Peyer's patch (tissue), 4 donors: ENCODE measurements around the gene TDRD7. TPM values are rescaled to one million over a fixed set of nuclear protein-coding genes. Genes with fewer than 3 reads are reported as not detected.

Experiments
- DNase-seq, 3 donors: peaks; one replicate each; pipeline ENCODE4 v3.0.0-alpha.2; 2017 to 2019
- H3K27ac ChIP-seq, 4 donors: fragments of 200-600 bp; sonication (generic); one replicate each; pipeline ENCODE4 v1.5.1; 2016 to 2019
- H3K27me3 ChIP-seq, 2 donors: fragments of 200-600 bp; sonication (generic); one replicate each; pipeline ENCODE4 v1.5.1; 2019
- H3K36me3 ChIP-seq, 3 donors: fragments of 200-600 bp; sonication (generic); one replicate each; pipeline ENCODE4 v1.5.1; 2016 to 2019
- H3K4me1 ChIP-seq, 4 donors: fragments of 200-600 bp; sonication (generic); one replicate each; pipeline ENCODE4 v1.5.1; 2016 to 2019
- H3K4me3 ChIP-seq, 4 donors: fragments of 200-600 bp; sonication (generic); 1 replicate in 3 of 4; 2 replicates in 1 of 4; pipeline ENCODE4 v1.5.1; 2016 to 2019; ENCODE audit warnings: mild to moderate bottlenecking in 1 of 4
- H3K9me3 ChIP-seq, 4 donors: fragments of 200-600 bp; sonication (generic); one replicate each; pipeline ENCODE4 v1.5.1; 2016 to 2019; ENCODE audit warnings: mild to moderate bottlenecking in 1 of 4
- POLR2A ChIP-seq, 2 donors: fragments of 450-650 bp; IDR thresholded peaks; one replicate each; pipeline ENCODE4 v1.5.1; 2017; ENCODE audit warnings: antibody characterized with exemption in 2 of 2, mild to moderate bottlenecking in 2 of 2, moderate library complexity in 2 of 2
- total RNA-seq, 4 donors: library from RNA; depleted of rRNA; stranded (reverse); fragments of >200 nt; gene quantifications; one replicate each; pipeline ENCODE4 v1.1.0, GENCODE V29; 2016
- TF ChIP-seq, protein P1 (sequence below), 6 experiments: fragments of 450-650 bp in 4 of 6; fragments of 200-600 bp in 2 of 6; sonication (generic) in 1 of 6; IDR thresholded peaks; one replicate each; pipeline ENCODE4 v1.5.1; 2017 to 2019; ENCODE audit warnings: antibody characterized with exemption in 6 of 6, mild to moderate bottlenecking in 3 of 6, moderate library complexity in 1 of 6

The TDRD7 gene
- total RNA-seq, 4 donors from 2014 or later, result 11.6 to 28.5 (median 22.5) TPM

DNA sequence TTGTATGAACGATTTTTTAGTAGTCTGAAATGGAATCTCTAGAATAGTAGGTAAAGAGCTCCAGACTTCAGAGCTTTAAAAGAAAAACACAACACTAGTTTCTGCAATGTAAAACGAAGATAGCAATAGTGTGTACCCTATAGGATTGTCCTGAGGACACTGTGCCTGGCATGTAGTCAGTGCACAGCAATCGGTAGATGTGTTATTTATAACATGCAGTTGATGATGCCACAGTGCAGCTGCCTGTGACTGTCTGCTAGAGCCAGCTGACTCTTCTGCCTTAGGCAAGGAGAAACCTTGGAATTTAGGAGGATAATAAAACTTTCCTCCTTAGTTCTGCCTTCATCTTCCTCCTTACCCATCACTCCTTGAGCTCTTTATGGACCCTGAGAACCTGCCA is 61.8 kb downstream of the TDRD7 start:
- H3K4me3 ChIP-seq, result no peak overlapping the region
- TF ChIP-seq, protein P1, sequence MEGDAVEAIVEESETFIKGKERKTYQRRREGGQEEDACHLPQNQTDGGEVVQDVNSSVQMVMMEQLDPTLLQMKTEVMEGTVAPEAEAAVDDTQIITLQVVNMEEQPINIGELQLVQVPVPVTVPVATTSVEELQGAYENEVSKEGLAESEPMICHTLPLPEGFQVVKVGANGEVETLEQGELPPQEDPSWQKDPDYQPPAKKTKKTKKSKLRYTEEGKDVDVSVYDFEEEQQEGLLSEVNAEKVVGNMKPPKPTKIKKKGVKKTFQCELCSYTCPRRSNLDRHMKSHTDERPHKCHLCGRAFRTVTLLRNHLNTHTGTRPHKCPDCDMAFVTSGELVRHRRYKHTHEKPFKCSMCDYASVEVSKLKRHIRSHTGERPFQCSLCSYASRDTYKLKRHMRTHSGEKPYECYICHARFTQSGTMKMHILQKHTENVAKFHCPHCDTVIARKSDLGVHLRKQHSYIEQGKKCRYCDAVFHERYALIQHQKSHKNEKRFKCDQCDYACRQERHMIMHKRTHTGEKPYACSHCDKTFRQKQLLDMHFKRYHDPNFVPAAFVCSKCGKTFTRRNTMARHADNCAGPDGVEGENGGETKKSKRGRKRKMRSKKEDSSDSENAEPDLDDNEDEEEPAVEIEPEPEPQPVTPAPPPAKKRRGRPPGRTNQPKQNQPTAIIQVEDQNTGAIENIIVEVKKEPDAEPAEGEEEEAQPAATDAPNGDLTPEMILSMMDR (IDR thresholded peaks at IDR 0.05), result no peak
- TF ChIP-seq POLR2A (IDR thresholded peaks at IDR 0.05), result no peak
- no peaks in the 10 kb centered on the region for H3K27me3 ChIP-seq
- H3K9me3 ChIP-seq, result no peaks in the 10 kb centered on the region
- no peak for DNase-seq
- no peak overlapping the region for H3K27ac ChIP-seq
- H3K4me1 ChIP-seq, result peaks cover 0 to 5% (median 0%) of the 10 kb centered on the region in 4 donors
- peaks cover 0 to 33% (median 0%) of the 10 kb centered on the region in 3 donors for H3K36me3 ChIP-seq

- no peak overlapping the region for H3K27ac ChIP-seq
- H3K27me3 ChIP-seq, result no peaks in the 10 kb centered on the region
- no peaks in the 10 kb centered on the region for H3K9me3 ChIP-seq
- DNase-seq, result no peak
- no peak overlapping the region for H3K4me3 ChIP-seq
- peaks cover 0 to 35% (median 0%) of the 10 kb centered on the region in 3 donors for H3K36me3 ChIP-seq
- TF ChIP-seq, protein P1 (IDR thresholded peaks at IDR 0.05), result no peak
- no peak for TF ChIP-seq POLR2A (IDR thresholded peaks at IDR 0.05)
- no peaks in the 10 kb centered on the region for H3K4me1 ChIP-seq
Observed at GRCh38 chr9:97474372-97474925, 62.6 kb downstream of the TDRD7 start.

DNA sequence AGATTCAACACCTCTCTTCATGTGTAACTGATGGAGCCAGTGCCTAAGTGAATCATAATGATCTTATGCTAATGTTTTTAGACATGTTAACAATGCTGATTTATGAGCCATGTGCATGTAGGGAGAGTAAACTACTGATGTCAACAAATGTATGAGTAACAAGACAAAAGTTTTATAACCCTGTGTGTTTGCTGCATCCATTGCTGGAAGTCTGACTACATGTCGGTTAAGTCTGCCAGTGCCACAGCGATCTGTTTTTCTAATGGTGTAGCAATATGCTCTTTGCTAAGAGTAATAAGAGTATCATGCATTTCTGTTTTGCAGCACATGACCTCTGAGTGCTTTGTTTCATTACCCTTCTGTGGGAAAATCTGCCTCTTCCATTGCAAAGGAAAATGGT is 63.2 kb downstream of the TDRD7 start:
- DNase-seq, result no peak
- H3K4me1 ChIP-seq, result no peaks in the 10 kb centered on the region
- no peaks in the 10 kb centered on the region for H3K27me3 ChIP-seq
- TF ChIP-seq POLR2A (IDR thresholded peaks at IDR 0.05), result no peak
- TF ChIP-seq, protein P1 (IDR thresholded peaks at IDR 0.05), result no peak
- no peak overlapping the region for H3K4me3 ChIP-seq
- no peak overlapping the region for H3K27ac ChIP-seq
- peaks cover 0 to 39% (median 0%) of the 10 kb centered on the region in 3 donors for H3K36me3 ChIP-seq
- no peaks in the 10 kb centered on the region for H3K9me3 ChIP-seq

- DNase-seq, result no peak
- H3K36me3 ChIP-seq, result peaks cover 0 to 35% (median 0%) of the 10 kb centered on the region in 3 donors
- no peak overlapping the region for H3K27ac ChIP-seq
- no peaks in the 10 kb centered on the region for H3K9me3 ChIP-seq
- TF ChIP-seq, protein P1 (IDR thresholded peaks at IDR 0.05), result no peak
- no peak for TF ChIP-seq POLR2A (IDR thresholded peaks at IDR 0.05)
- no peaks in the 10 kb centered on the region for H3K4me1 ChIP-seq
- no peaks in the 10 kb centered on the region for H3K27me3 ChIP-seq
- no peak overlapping the region for H3K4me3 ChIP-seq
Observed at GRCh38 chr9:97478301-97478981, 66.5 kb downstream of the TDRD7 start.

- TF ChIP-seq, protein P1 (IDR thresholded peaks at IDR 0.05), result no peak
- no peak for TF ChIP-seq POLR2A (IDR thresholded peaks at IDR 0.05)
- Histone ChIP-seq H3K36me3 (peaks cover 0 to 26% (median 0%) of the 10 kb centered on the region in 3 donors), H3K4me3 (no peak overlapping the region), H3K27ac (no peak overlapping the region), H3K27me3 (no peaks in the 10 kb centered on the region), H3K4me1 (no peaks in the 10 kb centered on the region), H3K9me3 (no peaks in the 10 kb centered on the region)
- DNase-seq, result no peak
Observed at GRCh38 chr9:97479496-97480159, 67.7 kb downstream of the TDRD7 start.
